Nephron progenitor cell (in vitro differentiated cells): ENCODE data around the gene ZC3H7B.

Experiments used
- DNase-seq: peaks from one replicate; pipeline ENCODE4 v3.0.0; 2021
- H3K27ac Mint-ChIP-seq: 2 replicates; pipeline ENCODE4 v1.8.0; 2021; ENCODE audit warnings: mild to moderate bottlenecking, moderate library complexity, mixed read lengths
- H3K27me3 Mint-ChIP-seq: 2 replicates; pipeline ENCODE4 v1.8.0; 2021; ENCODE audit warnings: mild to moderate bottlenecking, low read depth, mixed read lengths; ENCODE audit not compliant: poor library complexity
- H3K36me3 Mint-ChIP-seq: 2 replicates; pipeline ENCODE4 v1.8.0; 2021; ENCODE audit warnings: low read depth, mixed read lengths
- H3K4me1 Mint-ChIP-seq: 2 replicates; pipeline ENCODE4 v1.8.0; 2021; ENCODE audit warnings: mixed read lengths
- H3K4me3 Mint-ChIP-seq: 2 replicates; pipeline ENCODE4 v1.8.0; 2021; ENCODE audit warnings: mild to moderate bottlenecking, moderate library complexity, mixed read lengths
- H3K9me3 Mint-ChIP-seq: 2 replicates; pipeline ENCODE4 v1.8.0; 2021; ENCODE audit warnings: mild to moderate bottlenecking, moderate library complexity, mixed read lengths
- TF ChIP-seq, protein P1 (sequence below): fragments of 200-600 bp; sonication (generic); IDR thresholded peaks from 2 replicates; pipeline ENCODE4 v1.5.0; 2021; ENCODE audit warnings: antibody characterized with exemption

The ZC3H7B gene

DNA sequence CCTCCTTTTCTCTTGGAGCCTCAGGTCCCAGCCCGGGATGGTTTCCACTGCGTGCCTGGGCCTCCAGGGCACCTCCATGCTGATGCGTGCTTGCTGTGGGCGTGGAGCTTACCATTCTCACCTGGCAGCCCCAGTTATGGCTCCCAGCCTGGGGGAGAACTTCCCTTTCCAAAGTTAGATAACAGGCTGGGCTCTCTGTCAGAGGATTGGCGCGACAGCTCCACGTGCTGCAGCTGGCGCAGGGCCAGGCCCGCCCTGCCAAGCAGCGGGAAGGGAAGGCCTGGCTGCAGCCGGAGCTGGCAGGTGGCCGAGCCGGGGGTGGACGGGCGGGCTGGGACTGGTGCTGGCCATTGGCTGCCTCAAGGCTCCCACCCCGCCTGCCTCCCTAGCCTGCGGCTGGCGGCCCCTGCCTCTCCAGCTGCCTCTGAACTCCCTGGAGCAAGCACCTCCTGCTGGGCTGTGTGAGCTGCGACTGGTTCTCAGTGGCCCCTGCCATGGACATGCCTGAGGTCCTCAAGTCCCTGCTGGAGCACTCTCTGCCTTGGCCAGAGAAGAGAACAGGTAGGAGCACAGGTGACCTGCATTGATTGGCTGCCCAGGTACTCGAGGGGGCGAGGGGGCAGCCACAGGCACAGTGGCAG is 65.8 kb downstream of the ZC3H7B start:
- Mint-ChIP-seq H3K4me1 (peaks cover 50% of the 10 kb centered on the region), H3K4me3 (no peak overlapping the region), H3K27me3 (peaks cover 2% of the 10 kb centered on the region), H3K27ac (no peak overlapping the region), H3K9me3 (no peaks in the 10 kb centered on the region), H3K36me3 (no peaks in the 10 kb centered on the region)
- DNase-seq = peak; percentile 42
- TF ChIP-seq, protein P1, sequence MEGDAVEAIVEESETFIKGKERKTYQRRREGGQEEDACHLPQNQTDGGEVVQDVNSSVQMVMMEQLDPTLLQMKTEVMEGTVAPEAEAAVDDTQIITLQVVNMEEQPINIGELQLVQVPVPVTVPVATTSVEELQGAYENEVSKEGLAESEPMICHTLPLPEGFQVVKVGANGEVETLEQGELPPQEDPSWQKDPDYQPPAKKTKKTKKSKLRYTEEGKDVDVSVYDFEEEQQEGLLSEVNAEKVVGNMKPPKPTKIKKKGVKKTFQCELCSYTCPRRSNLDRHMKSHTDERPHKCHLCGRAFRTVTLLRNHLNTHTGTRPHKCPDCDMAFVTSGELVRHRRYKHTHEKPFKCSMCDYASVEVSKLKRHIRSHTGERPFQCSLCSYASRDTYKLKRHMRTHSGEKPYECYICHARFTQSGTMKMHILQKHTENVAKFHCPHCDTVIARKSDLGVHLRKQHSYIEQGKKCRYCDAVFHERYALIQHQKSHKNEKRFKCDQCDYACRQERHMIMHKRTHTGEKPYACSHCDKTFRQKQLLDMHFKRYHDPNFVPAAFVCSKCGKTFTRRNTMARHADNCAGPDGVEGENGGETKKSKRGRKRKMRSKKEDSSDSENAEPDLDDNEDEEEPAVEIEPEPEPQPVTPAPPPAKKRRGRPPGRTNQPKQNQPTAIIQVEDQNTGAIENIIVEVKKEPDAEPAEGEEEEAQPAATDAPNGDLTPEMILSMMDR = no peak

DNA sequence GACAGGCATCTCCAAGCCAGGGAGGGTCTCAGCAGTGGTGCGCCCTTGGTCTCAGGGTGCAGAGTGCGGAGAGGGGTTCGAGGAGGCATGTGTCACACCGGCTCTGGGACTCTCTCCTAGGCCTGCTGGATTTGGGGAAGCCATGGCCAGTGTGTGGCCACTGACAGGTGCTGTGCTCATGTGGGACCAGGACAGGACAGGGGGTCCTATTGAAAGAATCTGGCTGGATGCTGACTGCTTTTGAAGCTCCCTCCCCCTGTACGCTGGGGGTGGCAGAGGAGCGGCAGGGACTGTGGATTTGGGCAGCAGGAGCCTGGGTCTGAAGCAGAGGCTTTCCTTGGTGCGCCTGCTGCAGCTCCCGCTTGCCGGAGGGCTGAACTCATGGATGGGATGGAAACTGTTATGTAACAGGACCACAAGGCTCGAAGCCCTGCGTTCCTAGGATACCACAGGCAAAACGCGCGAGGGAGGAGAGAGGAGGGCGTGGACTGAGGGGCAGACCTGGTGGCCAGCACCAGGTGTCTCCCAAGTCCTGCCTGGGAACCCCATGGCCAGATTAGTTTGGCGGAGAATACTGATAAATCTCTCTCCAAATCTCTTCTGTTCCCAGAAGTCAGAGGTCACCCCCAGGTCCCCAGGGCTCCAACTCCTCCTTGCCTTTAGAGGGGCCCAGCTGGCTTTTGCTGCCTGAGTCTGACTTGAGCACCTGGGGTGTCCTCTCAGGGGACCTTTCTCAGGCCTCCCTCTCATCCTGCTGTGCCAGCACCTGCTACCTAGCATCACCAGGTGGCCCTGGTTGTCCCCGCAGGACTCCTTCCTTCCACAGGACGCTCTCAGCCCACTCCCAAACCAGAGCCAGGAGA is 66.6 kb downstream of the ZC3H7B start:
- peaks cover 2% of the 10 kb centered on the region for H3K27me3 Mint-ChIP-seq

DNA sequence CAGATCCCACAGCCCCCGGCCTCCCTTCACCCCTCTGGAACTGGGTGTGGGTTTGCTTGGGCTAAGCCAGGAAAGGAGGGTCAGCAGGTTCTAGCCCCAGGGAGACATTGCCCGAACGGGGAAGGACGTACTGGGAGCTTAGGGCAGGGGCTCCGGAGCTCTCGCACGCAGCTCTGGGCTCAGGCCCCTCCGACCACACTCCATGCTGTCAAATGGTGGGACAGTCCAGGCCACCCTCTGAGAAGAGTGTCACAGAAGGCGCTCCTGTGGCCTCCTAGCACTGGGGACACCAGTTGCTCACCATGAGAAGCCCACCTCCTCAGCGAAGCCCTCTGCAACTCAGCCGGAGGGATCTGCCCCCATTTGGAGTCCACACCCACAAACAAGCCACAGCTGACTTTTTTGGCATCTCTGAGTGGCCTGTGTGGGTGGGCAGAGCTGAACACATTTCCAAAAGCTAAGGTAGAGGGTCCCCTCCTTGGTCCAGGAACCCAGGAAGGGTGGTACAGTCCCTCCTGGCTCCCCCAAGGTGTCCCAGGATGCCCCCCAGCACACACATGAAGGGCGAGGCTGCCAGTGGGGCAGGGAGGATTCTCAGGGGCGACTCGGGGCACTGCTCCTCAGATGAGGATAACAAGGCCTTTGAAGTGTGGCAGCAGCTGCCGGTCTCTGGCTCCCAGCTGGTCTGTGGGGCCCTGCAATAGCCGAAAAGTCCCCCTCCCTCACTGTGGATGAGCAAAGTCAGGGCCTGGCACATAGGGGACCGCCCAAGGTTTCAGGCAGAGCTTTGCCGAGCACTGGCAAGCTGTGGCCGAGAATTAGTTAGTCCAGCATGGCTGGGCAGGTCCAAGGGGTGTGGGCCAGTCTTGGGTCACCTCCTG is 67.5 kb downstream of the ZC3H7B start:
- no peak for DNase-seq
- TF ChIP-seq, protein P1 = no peak
- no peak overlapping the region for H3K4me3 Mint-ChIP-seq
- H3K27me3 Mint-ChIP-seq = peaks cover 2% of the 10 kb centered on the region
- no peaks in the 10 kb centered on the region for H3K9me3 Mint-ChIP-seq
- no peaks in the 10 kb centered on the region for H3K36me3 Mint-ChIP-seq
- H3K4me1 Mint-ChIP-seq = peaks cover 44% of the 10 kb centered on the region
- H3K27ac Mint-ChIP-seq = no peak overlapping the region

More for the DNA sequence above, 66.6 kb downstream of the ZC3H7B start:
- no peaks in the 10 kb centered on the region for H3K9me3 Mint-ChIP-seq
- H3K27ac Mint-ChIP-seq = no peak overlapping the region
- no peak overlapping the region for H3K4me3 Mint-ChIP-seq
- TF ChIP-seq, protein P1 = no peak
- H3K36me3 Mint-ChIP-seq = no peaks in the 10 kb centered on the region
- DNase-seq = no peak
- peaks cover 46% of the 10 kb centered on the region for H3K4me1 Mint-ChIP-seq

DNA sequence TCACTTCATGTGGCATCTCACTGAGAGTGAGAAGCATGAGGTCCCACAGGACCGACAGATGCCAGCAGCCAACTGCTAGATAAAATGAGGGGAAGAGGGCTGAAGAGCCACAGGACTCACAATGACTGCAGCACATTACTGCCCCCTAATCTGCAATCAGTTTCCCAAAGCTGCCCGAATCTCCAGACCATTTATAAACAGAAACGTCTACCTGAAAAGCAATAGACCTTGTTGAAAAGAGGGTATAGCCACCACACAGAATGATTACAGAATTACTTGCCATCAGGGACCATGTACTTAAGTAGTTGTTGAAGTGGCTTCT is 68.1 kb downstream of the ZC3H7B start:
- DNase-seq = no peak
- H3K27ac Mint-ChIP-seq = no peak overlapping the region
- H3K4me3 Mint-ChIP-seq = no peak overlapping the region
- no peaks in the 10 kb centered on the region for H3K9me3 Mint-ChIP-seq
- H3K4me1 Mint-ChIP-seq = peaks cover 45% of the 10 kb centered on the region
- TF ChIP-seq, protein P1 = no peak
- peaks cover 2% of the 10 kb centered on the region for H3K27me3 Mint-ChIP-seq
- H3K36me3 Mint-ChIP-seq = no peaks in the 10 kb centered on the region

DNA sequence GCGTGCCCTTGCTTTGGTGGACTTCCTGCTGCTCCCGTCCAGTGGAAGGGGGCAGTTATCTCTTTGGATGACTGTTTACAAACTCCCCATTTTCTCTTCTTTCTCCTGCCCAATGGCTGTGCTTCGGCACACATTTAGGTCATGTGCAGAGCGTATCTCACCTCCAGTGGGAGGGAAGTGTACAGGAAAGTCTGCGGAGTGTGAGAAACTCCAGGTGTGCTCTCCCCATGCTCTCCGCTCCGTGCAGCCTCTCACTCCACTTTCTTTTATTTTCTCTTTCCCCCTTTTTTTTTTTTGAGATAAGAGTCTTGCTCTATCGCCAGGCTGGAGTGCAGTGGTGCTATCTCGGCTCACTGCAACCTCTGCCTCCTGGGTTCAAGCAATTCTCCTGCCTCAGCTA is 68.5 kb downstream of the ZC3H7B start:
- Mint-ChIP-seq H3K4me1 (peaks cover 49% of the 10 kb centered on the region), H3K9me3 (no peaks in the 10 kb centered on the region), H3K36me3 (no peaks in the 10 kb centered on the region), H3K27ac (no peak overlapping the region), H3K27me3 (peaks cover 3% of the 10 kb centered on the region), H3K4me3 (no peak overlapping the region)
- DNase-seq = no peak
- TF ChIP-seq, protein P1 = no peak
